Upper lobe of left lung (tissue), 4 donors: ENCODE results near the gene ATP5F1C.

ENCODE experiments used
- CTCF ChIP-seq, 6 experiments: fragments of 450-650 bp in 4 of 6; fragments of 200-600 bp in 2 of 6; sonication (generic) in 2 of 6; IDR thresholded peaks; one replicate each; pipeline ENCODE4 v1.5.1; 2016 to 2019; ENCODE audit warnings: antibody characterized with exemption in 6 of 6
- EP300 ChIP-seq, 4 donors: sonication (generic); formaldehyde crosslinking; IDR thresholded peaks; one replicate each; pipeline ENCODE4 v1.5.1; 2017; ENCODE audit warnings: antibody characterized with exemption in 4 of 4, control low read depth in 2 of 4
- POLR2A ChIP-seq, 4 donors: fragments of 450-650 bp; IDR thresholded peaks; one replicate each; pipeline ENCODE4 v1.5.1; 2016 to 2017; ENCODE audit warnings: antibody characterized with exemption in 4 of 4, mild to moderate bottlenecking in 2 of 4
- POLR2AphosphoS5 ChIP-seq, 2 donors: sonication (generic); formaldehyde crosslinking; IDR thresholded peaks; one replicate each; pipeline ENCODE4 v1.5.1; 2017; ENCODE audit warnings: antibody characterized with exemption in 2 of 2

- no peak for TF ChIP-seq CTCF (IDR thresholded peaks at IDR 0.05)
- no peak for TF ChIP-seq POLR2AphosphoS5 (IDR thresholded peaks at IDR 0.05)
- no peak for TF ChIP-seq POLR2A (IDR thresholded peaks at IDR 0.05)
- TF ChIP-seq EP300 (IDR thresholded peaks at IDR 0.05) = no peak
These were observed 39.0 kb downstream of the ATP5F1C start for GRCh38 chr10:7826971-7827370.
